HEK293T (cell line): ENCODE results near the gene NUMBL.

ENCODE experiments used
- CTCF ChIA-PET: fragments of 350-600 bp; formaldehyde crosslinking; extraction: SDS; loops from one replicate; lab custom pipeline; 2021; ENCODE audit warnings: antibody characterized with exemption, inconsistent platforms; lab: Yijun Ruan, JAX
- POLR2A ChIA-PET: fragments of 350-600 bp; formaldehyde crosslinking; extraction: SDS; loops from one replicate; lab custom pipeline; 2020; ENCODE audit warnings: antibody characterized with exemption, inconsistent platforms; lab: Yijun Ruan, JAX
- DNase-seq: peaks from one replicate; pipeline ENCODE4 v3.0.0; 2012; ENCODE audit warnings: mixed read lengths; ENCODE audit errors: extremely low spot score
- ARNT ChIP-seq: fragments of 450-650 bp; IDR thresholded peaks from 2 replicates; pipeline ENCODE4 v1.6.1; 2017; ENCODE audit warnings: mild to moderate bottlenecking
- BHLHE40 ChIP-seq: fragments of 450-650 bp; IDR thresholded peaks from 2 replicates; pipeline ENCODE4 v1.6.1; 2016; ENCODE audit warnings: mild to moderate bottlenecking, moderate library complexity, borderline replicate concordance
- CTBP1 ChIP-seq: fragments of 450-650 bp; IDR thresholded peaks from 2 replicates; pipeline ENCODE4 v1.6.1; 2016; ENCODE audit warnings: borderline replicate concordance
- ELF4 ChIP-seq: fragments of 450-650 bp; IDR thresholded peaks from 2 replicates; pipeline ENCODE4 v1.6.1; 2017; ENCODE audit warnings: antibody characterized with exemption
- FOXA1 ChIP-seq: fragments of 450-650 bp; IDR thresholded peaks from 2 replicates; pipeline ENCODE4 v1.6.1; 2016; ENCODE audit warnings: mild to moderate bottlenecking
- FOXK2 ChIP-seq: fragments of 450-650 bp; IDR thresholded peaks from 2 replicates; pipeline ENCODE4 v1.6.1; 2016; ENCODE audit warnings: mild to moderate bottlenecking
- FOXM1 ChIP-seq: fragments of 450-650 bp; IDR thresholded peaks from 2 replicates; pipeline ENCODE4 v1.6.1; 2017; ENCODE audit warnings: mild to moderate bottlenecking, borderline replicate concordance
- HDGF ChIP-seq: fragments of 450-650 bp; IDR thresholded peaks from 2 replicates; pipeline ENCODE4 v1.6.1; 2017; ENCODE audit warnings: antibody characterized with exemption, borderline replicate concordance
- L3MBTL2 ChIP-seq: fragments of 450-650 bp; conservative IDR thresholded peaks from 2 replicates; pipeline ENCODE4 v1.6.1; 2016; ENCODE audit warnings: mild to moderate bottlenecking
- LEF1 ChIP-seq: fragments of 450-650 bp; IDR thresholded peaks from 2 replicates; pipeline ENCODE4 v1.6.1; 2017; ENCODE audit warnings: mild to moderate bottlenecking, borderline replicate concordance
- NFRKB ChIP-seq: fragments of 450-650 bp; IDR thresholded peaks from 2 replicates; pipeline ENCODE4 v1.6.1; 2016; ENCODE audit warnings: mild to moderate bottlenecking, moderate library complexity
- SP1 ChIP-seq: fragments of 450-650 bp; IDR thresholded peaks from 2 replicates; pipeline ENCODE4 v1.6.1; 2017
- SUZ12 ChIP-seq: fragments of 450-650 bp; IDR thresholded peaks from 2 replicates; pipeline ENCODE4 v1.6.1; 2016; ENCODE audit warnings: mild to moderate bottlenecking
- TARDBP ChIP-seq: fragments of 450-650 bp; IDR thresholded peaks from 2 replicates; pipeline ENCODE4 v1.6.1; 2016
- ZNF384 ChIP-seq: fragments of 450-650 bp; IDR thresholded peaks from 2 replicates; pipeline ENCODE4 v1.6.1; 2016
- TF ChIP-seq, protein P1 (sequence below): fragments of 450-650 bp; IDR thresholded peaks from 2 replicates; pipeline ENCODE4 v1.6.1; 2016

The NUMBL gene

GRCh38 chr19:40621966-40622772 is 68.3 kb downstream of the NUMBL start:
- POLR2A ChIA-PET = interaction anchor here (0.8 kb wide), 1 partner anchor 1186 kb away, joined by 3 read pairs; the partner anchor contains the start of gene RPS16
- DNase-seq = no peak
- TF ChIP-seq FOXK2 = no peak
- no peak for TF ChIP-seq L3MBTL2
- no peak for TF ChIP-seq HDGF
- TF ChIP-seq TARDBP = no peak
- no peak for TF ChIP-seq ELF4
- TF ChIP-seq, protein P1, sequence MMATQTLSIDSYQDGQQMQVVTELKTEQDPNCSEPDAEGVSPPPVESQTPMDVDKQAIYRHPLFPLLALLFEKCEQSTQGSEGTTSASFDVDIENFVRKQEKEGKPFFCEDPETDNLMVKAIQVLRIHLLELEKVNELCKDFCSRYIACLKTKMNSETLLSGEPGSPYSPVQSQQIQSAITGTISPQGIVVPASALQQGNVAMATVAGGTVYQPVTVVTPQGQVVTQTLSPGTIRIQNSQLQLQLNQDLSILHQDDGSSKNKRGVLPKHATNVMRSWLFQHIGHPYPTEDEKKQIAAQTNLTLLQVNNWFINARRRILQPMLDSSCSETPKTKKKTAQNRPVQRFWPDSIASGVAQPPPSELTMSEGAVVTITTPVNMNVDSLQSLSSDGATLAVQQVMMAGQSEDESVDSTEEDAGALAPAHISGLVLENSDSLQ = no peak
- TF ChIP-seq NFRKB = no peak
- no peak for TF ChIP-seq LEF1
- no peak for TF ChIP-seq ZNF384
- TF ChIP-seq BHLHE40 = no peak
- TF ChIP-seq FOXM1 = no peak
- TF ChIP-seq SP1 = no peak
- no peak for TF ChIP-seq SUZ12
- no peak for TF ChIP-seq ARNT
- CTCF ChIA-PET = interaction anchor here (0.6 to 2.7 kb wide), 2 partner anchors 12 to 306 kb away, joined by 6 to 8 read pairs; no protein-coding TSS in a partner anchor

GRCh38 chr19:40621283-40621682 is 69.2 kb downstream of the NUMBL start:
- DNase-seq = no peak
- TF ChIP-seq ELF4 (no peak), FOXK2 (no peak), SUZ12 (no peak), TARDBP (no peak), L3MBTL2 (no peak), CTBP1 (no peak), SP1 (no peak), ZNF384 (no peak), FOXM1 (no peak), FOXA1 (no peak), BHLHE40 (no peak), LEF1 (no peak)
- TF ChIP-seq, protein P1 = no peak
- CTCF ChIA-PET = interaction anchor here (0.6 to 2.7 kb wide), 2 partner anchors 13 to 73 kb away, joined by 4 to 8 read pairs; no protein-coding TSS in a partner anchor
- POLR2A ChIA-PET = interaction anchor here (1.2 kb wide), 1 partner anchor 16 kb away, joined by 3 read pairs; no protein-coding TSS in a partner anchor

- no peak for TF ChIP-seq FOXK2
- TF ChIP-seq LEF1 = no peak
- TF ChIP-seq HDGF = no peak
- POLR2A ChIA-PET = interaction anchor here (1.2 kb wide), 1 partner anchor 15 kb away, joined by 3 read pairs; no protein-coding TSS in a partner anchor
- CTCF ChIA-PET = interaction anchor here (2.7 kb wide), 1 partner anchor 14 kb away, joined by 8 read pairs; no protein-coding TSS in a partner anchor
- DNase-seq = no peak
Observed at GRCh38 chr19:40620161-40620485, 70.3 kb downstream of the NUMBL start.

- no peak for DNase-seq
- CTCF ChIA-PET = interaction anchor here (2.7 kb wide), 1 partner anchor 15 kb away, joined by 8 read pairs; no protein-coding TSS in a partner anchor
- POLR2A ChIA-PET = no interaction called here
- TF ChIP-seq ZNF384 (no peak), SUZ12 (no peak), ARNT (no peak), FOXM1 (no peak), BHLHE40 (no peak), CTBP1 (no peak), HDGF (no peak), TARDBP (no peak), LEF1 (no peak), ELF4 (no peak), L3MBTL2 (no peak), SP1 (no peak), FOXK2 (no peak), FOXA1 (no peak), NFRKB (no peak)
- TF ChIP-seq, protein P1 = no peak
Observed at GRCh38 chr19:40619333-40620160, 70.9 kb downstream of the NUMBL start.

DNA sequence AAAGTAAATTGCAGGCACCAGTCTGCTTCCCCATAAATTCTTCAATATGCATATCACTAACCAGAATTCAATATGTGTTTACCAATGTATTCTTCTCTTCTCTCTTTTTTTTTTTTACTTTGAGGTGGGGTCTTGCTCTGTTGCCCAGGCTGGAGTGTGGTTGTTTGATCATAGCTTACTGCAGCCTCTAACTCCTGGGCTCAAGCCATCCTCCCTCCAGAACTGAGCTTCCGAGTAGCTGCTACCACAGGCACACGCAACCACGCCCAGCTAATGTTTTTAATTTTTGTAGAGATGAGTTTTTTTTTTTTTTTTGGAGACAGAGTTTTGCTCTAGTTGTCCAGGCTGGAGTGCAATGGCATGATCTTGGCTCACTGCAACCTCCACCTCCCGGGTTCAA is 72.5 kb downstream of the NUMBL start:
- DNase-seq = no peak
- ChIA-PET POLR2A (no interaction called here), CTCF (interaction anchor here (1.3 kb wide), 1 partner anchor 16 kb away, joined by 4 read pairs; no protein-coding TSS in a partner anchor)
- TF ChIP-seq CTBP1 = no peak
- TF ChIP-seq NFRKB = no peak
- no peak for TF ChIP-seq LEF1
- no peak for TF ChIP-seq L3MBTL2
- TF ChIP-seq BHLHE40 = no peak
- TF ChIP-seq FOXA1 = no peak
- no peak for TF ChIP-seq ELF4
- no peak for TF ChIP-seq ZNF384
- no peak for TF ChIP-seq HDGF
- TF ChIP-seq FOXM1 = no peak
- TF ChIP-seq TARDBP = no peak
- no peak for TF ChIP-seq SP1
- no peak for TF ChIP-seq ARNT
- TF ChIP-seq SUZ12 = no peak
- no peak for TF ChIP-seq FOXK2
- TF ChIP-seq, protein P1 = no peak
